ENCODE data around the gene CFAP97. TPM values are rescaled to one million over a fixed set of nuclear protein-coding genes. Genes with fewer than 3 reads are reported as not detected.

The CFAP97 gene
- polyA plus RNA-seq, 1 donor (not counting 4 experiments of a cell fraction or from before 2014, with no cell fraction given): 24.9 TPM

DNA sequence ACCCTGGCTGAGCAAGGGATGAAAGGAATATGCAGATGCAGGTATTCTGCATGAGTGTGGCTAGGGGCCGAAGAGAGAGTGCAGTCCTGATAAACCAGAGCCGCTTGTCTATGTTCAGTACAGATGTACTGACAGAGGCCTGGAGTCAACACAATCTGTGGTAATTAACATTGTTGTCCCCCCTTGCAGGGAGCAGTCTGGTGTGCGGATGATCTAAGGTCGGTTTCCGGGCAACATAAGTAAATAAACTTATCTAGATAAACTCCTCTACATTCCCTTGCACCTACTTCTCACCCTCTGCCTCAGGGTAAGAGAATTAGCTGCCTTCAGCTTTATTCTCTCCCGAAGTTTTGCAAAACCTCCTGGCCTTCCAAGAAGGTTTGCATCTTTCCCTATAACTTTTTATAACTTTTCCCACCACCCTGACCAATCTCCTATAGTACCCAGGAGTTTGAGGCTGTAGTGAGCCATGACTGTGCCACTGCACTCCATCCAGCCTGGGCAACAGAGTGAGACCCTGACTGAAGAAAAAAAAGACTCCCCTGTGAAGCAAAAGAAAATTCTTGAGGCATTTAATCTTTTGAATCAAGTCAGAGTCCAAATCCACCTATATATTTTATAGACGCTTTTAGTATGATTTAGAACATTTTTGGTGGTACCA lies 32.2 kb upstream of the CFAP97 start:
- Histone ChIP-seq H3K9ac (ENCODE audit: control insufficient read depth, extremely low read depth, insufficient read depth, low read length) (no peak overlapping the region), H3K4me1 (ENCODE audit: control insufficient read depth, extremely low read depth, insufficient read depth, low read length) (no peaks in the 10 kb centered on the region), H3K36me3 (ENCODE audit: control insufficient read depth in 2 of 2, extremely low read depth in 1 of 2, insufficient read depth in 2 of 2, low read length in 2 of 2) (no peaks in the 10 kb centered on the region), H3K4me3 (ENCODE audit: control insufficient read depth in 2 of 3, extremely low read depth in 1 of 3, insufficient read depth in 2 of 3, low read depth in 1 of 3, low read length in 3 of 3) (no peak overlapping the region), H3K79me2 (ENCODE audit: control insufficient read depth, insufficient read depth, low read length) (no peaks in the 10 kb centered on the region), H3K9me1 (ENCODE audit: control insufficient read depth, extremely low read depth, insufficient read depth, low read length) (no peaks in the 10 kb centered on the region), H2AFZ (ENCODE audit: control insufficient read depth, low read length) (no peak overlapping the region), H3K27ac (ENCODE audit: control insufficient read depth, insufficient read depth, low read length) (no peak overlapping the region), H3K4me2 (ENCODE audit: control insufficient read depth, extremely low read depth, insufficient read depth, low read depth, low read length) (no peak overlapping the region), H3K9me3 (ENCODE audit: control insufficient read depth, low read depth, low read length) (no peaks in the 10 kb centered on the region), H3K27me3 (ENCODE audit: control insufficient read depth, extremely low read depth, insufficient read depth, low read length) (no peaks in the 10 kb centered on the region), H4K20me1 (ENCODE audit: control insufficient read depth, extremely low read depth, insufficient read depth, low read length) (no peaks in the 10 kb centered on the region)
- dilution Hi-C loops (cut with MboI; ENCODE audit: extremely low pct_ligation_motif_present, low sequenced_read_pairs): no loop called here
- DNase-seq (ENCODE audit: low read depth, low spot score): no peak
- FAIRE-seq: no peak
- no peak for TF ChIP-seq EZH2 (IDR thresholded peaks at IDR 0.05; ENCODE audit: low read length)
- TF ChIP-seq, protein P1, sequence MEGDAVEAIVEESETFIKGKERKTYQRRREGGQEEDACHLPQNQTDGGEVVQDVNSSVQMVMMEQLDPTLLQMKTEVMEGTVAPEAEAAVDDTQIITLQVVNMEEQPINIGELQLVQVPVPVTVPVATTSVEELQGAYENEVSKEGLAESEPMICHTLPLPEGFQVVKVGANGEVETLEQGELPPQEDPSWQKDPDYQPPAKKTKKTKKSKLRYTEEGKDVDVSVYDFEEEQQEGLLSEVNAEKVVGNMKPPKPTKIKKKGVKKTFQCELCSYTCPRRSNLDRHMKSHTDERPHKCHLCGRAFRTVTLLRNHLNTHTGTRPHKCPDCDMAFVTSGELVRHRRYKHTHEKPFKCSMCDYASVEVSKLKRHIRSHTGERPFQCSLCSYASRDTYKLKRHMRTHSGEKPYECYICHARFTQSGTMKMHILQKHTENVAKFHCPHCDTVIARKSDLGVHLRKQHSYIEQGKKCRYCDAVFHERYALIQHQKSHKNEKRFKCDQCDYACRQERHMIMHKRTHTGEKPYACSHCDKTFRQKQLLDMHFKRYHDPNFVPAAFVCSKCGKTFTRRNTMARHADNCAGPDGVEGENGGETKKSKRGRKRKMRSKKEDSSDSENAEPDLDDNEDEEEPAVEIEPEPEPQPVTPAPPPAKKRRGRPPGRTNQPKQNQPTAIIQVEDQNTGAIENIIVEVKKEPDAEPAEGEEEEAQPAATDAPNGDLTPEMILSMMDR (optimal IDR thresholded peaks at IDR 0.05 in 1 of 3, IDR thresholded peaks at IDR 0.05 in 1 of 3, conservative IDR thresholded peaks at IDR 0.05 in 1 of 3; ENCODE audit: extremely low read depth in 1 of 3, insufficient read depth in 2 of 3, low read length in 3 of 3): no peak

DNA sequence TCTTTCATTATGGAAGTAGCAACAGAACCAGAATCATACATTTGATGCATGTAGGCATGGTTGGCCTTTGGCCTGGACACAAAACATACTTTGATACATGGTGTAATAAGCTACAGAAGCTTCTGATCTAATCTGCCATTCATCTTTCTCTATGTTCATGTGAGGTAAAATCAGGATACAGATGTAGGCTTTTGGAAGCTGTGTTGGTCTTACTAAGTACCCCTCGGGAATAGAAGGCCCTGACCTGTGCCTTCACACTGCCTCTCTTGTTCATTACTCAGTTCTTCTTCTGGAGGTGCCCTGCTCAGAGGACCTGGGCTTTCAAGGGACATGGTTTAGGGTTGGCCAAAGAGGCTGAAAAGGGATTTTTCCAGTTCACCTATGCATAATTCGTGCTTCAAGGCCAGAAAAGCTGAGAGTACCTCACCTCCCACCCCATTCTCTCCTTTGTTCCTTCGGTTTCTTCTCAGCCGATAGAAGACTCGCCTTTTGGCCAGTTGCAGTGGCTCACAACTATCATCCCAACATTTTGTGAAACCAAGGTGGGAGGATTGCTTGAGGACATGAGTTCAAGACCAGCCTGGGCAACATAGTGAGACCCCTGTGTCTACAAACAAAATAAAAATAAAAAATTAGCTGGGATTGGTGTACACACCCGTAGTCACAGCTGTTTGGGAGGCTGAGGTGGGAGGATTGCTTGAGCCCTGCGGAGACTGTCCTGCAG lies 31.5 kb upstream of the CFAP97 start:
- Histone ChIP-seq H3K36me3 (ENCODE audit: control insufficient read depth in 2 of 2, extremely low read depth in 1 of 2, insufficient read depth in 2 of 2, low read length in 2 of 2) (no peaks in the 10 kb centered on the region), H2AFZ (ENCODE audit: control insufficient read depth, low read length) (no peak overlapping the region), H3K79me2 (ENCODE audit: control insufficient read depth, insufficient read depth, low read length) (no peaks in the 10 kb centered on the region), H3K27ac (ENCODE audit: control insufficient read depth, insufficient read depth, low read length) (no peak overlapping the region), H3K9me3 (ENCODE audit: control insufficient read depth, low read depth, low read length) (no peaks in the 10 kb centered on the region), H3K4me2 (ENCODE audit: control insufficient read depth, extremely low read depth, insufficient read depth, low read depth, low read length) (no peak overlapping the region), H3K4me1 (ENCODE audit: control insufficient read depth, extremely low read depth, insufficient read depth, low read length) (no peaks in the 10 kb centered on the region), H3K9me1 (ENCODE audit: control insufficient read depth, extremely low read depth, insufficient read depth, low read length) (no peaks in the 10 kb centered on the region), H3K4me3 (ENCODE audit: control insufficient read depth in 2 of 3, extremely low read depth in 1 of 3, insufficient read depth in 2 of 3, low read depth in 1 of 3, low read length in 3 of 3) (no peak overlapping the region), H3K27me3 (ENCODE audit: control insufficient read depth, extremely low read depth, insufficient read depth, low read length) (no peaks in the 10 kb centered on the region), H4K20me1 (ENCODE audit: control insufficient read depth, extremely low read depth, insufficient read depth, low read length) (no peaks in the 10 kb centered on the region), H3K9ac (ENCODE audit: control insufficient read depth, extremely low read depth, insufficient read depth, low read length) (no peak overlapping the region)
- dilution Hi-C loops (cut with MboI; ENCODE audit: extremely low pct_ligation_motif_present, low sequenced_read_pairs): no loop called here
- DNase-seq (ENCODE audit: low read depth, low spot score) (no peak), FAIRE-seq (no peak)
- TF ChIP-seq, protein P1 (optimal IDR thresholded peaks at IDR 0.05 in 1 of 3, IDR thresholded peaks at IDR 0.05 in 1 of 3, conservative IDR thresholded peaks at IDR 0.05 in 1 of 3; ENCODE audit: extremely low read depth in 1 of 3, insufficient read depth in 2 of 3, low read length in 3 of 3): no peak
- no peak for TF ChIP-seq EZH2 (IDR thresholded peaks at IDR 0.05; ENCODE audit: low read length)

All from keratinocyte (primary cell).